K562 (cell line): ENCODE data around the gene GSTO2. TPM values are rescaled to one million over a fixed set of nuclear protein-coding genes. Genes with fewer than 3 reads are reported as not detected.

ENCODE experiments used
- ATAC-seq: fragments of 200-7000 bp; cut with Tn5 transposase; 3 replicates; pipeline ENCODE4 v1.9.1; 2020; ENCODE audit warnings: moderate library complexity
- BruUV-seq: library from RNA; stranded (reverse); fragments of 400-500 nt; replicated peaks from 2 replicates; lab custom pipeline; 2021; lab: Mats Ljungman, UMichigan
- CTCF ChIA-PET: fragments of 300-600 bp; formaldehyde crosslinking; extraction: SDS; loops from one replicate; lab custom pipeline; 2021; ENCODE audit warnings: low intra/inter-chr PET ratio; lab: Yijun Ruan, JAX
- POLR2A ChIA-PET: fragments of 300-600, 350-650 bp; sonication (Branson Sonifier 250); formaldehyde crosslinking; extraction: SDS; loops from one replicate; lab custom pipeline; 2021; ENCODE audit warnings: antibody characterized with exemption, inconsistent platforms; lab: Yijun Ruan, JAX
- DNase-seq, 4 experiments: peaks; one replicate each; pipeline versions ENCODE4 v3.0.0 to v3.0.0-alpha.2; 2011 to 2018; ENCODE audit warnings: low spot score in 3 of 4, mixed read lengths in 3 of 4; ENCODE audit errors: extremely low read depth in 1 of 4
- FAIRE-seq: peaks from 2 replicates; lab custom pipeline; 2011; peaks lifted over from hg19 to GRCh38; lab: Jason Lieb, UNC
- H2AFZ ChIP-seq: 2 replicates; pipeline ENCODE4 v1.6.0; 2011; ENCODE audit warnings: low read depth, low read length, control low read depth, inconsistent platforms
- H3K27ac ChIP-seq: fragments of 200-600 bp; 3 replicates; pipeline ENCODE4 v1.8.0; 2011; ENCODE audit warnings: low read depth, mild to moderate bottlenecking, control low read depth, inconsistent platforms, low read length, moderate library complexity, mixed read lengths; ENCODE audit errors: extremely low read depth
- H3K27me3 ChIP-seq, 2 experiments: fragments of 300-600 bp in 1 of 2; 2 replicates in 1 of 2; 3 replicates in 1 of 2; pipeline versions ENCODE4 v1.6.0 to v1.8.0; 2011; ENCODE audit warnings: inconsistent platforms in 2 of 2, low read length in 2 of 2, mild to moderate bottlenecking in 1 of 2, mixed read lengths in 1 of 2, moderate library complexity in 1 of 2; ENCODE audit not compliant: control insufficient read depth in 2 of 2, insufficient read depth in 2 of 2
- H3K36me3 ChIP-seq: fragments of 300-600 bp; 3 replicates; pipeline ENCODE4 v1.8.0; 2011; ENCODE audit warnings: mild to moderate bottlenecking, low read length, inconsistent platforms; ENCODE audit not compliant: control insufficient read depth, insufficient read depth
- H3K4me1 ChIP-seq, 2 experiments: fragments of 200-600 bp in 1 of 2; replicated peaks in 1 of 2; 2 replicates in 1 of 2; 3 replicates in 1 of 2; pipeline versions ENCODE4 v1.5.1 to v1.8.0; 2011; ENCODE audit warnings: inconsistent platforms in 2 of 2, low read length in 2 of 2, mild to moderate bottlenecking in 1 of 2, mixed read lengths in 1 of 2, moderate library complexity in 1 of 2; ENCODE audit not compliant: control insufficient read depth in 2 of 2, insufficient read depth in 2 of 2
- H3K4me2 ChIP-seq: 2 replicates; pipeline ENCODE4 v1.6.1; 2011; ENCODE audit warnings: low read length, control low read depth, inconsistent platforms, mixed read lengths; ENCODE audit not compliant: insufficient read depth
- H3K4me3 ChIP-seq: fragments of 200-600 bp; sonication (generic), shearing (Covaris generic); 2 replicates; pipeline ENCODE4 v1.5.1; 2016; ENCODE audit warnings: control low read depth, inconsistent platforms
- H3K79me2 ChIP-seq: fragments of 200-600 bp; 3 replicates; pipeline ENCODE4 v1.8.0; 2011; ENCODE audit warnings: low read length, inconsistent platforms; ENCODE audit not compliant: control insufficient read depth, insufficient read depth
- H3K9ac ChIP-seq, 2 experiments: 2 replicates each; pipeline versions ENCODE4 v1.6.0 to v1.6.1; 2011; ENCODE audit warnings: low read depth in 2 of 2, low read length in 2 of 2, control low read depth in 1 of 2, inconsistent platforms in 1 of 2, mild to moderate bottlenecking in 1 of 2, mixed read lengths in 1 of 2; ENCODE audit not compliant: insufficient read depth in 1 of 2
- H3K9me1 ChIP-seq: one replicate; pipeline ENCODE4 v1.6.0; 2011; ENCODE audit warnings: inconsistent platforms, mild to moderate bottlenecking, low read length, moderate library complexity; ENCODE audit not compliant: control insufficient read depth, insufficient read depth
- H3K9me3 ChIP-seq: replicated peaks from 2 replicates; pipeline ENCODE4 v1.5.1; 2011; ENCODE audit warnings: low read depth, low read length, inconsistent platforms; ENCODE audit not compliant: control insufficient read depth, insufficient read depth
- H4K20me1 ChIP-seq: replicated peaks from 2 replicates; pipeline ENCODE4 v1.6.1; 2011; ENCODE audit warnings: low read length, inconsistent platforms, mixed read lengths; ENCODE audit not compliant: control insufficient read depth, insufficient read depth
- DMBX1 ChIP-seq: fragments of 250-450 bp; sonication (Bioruptor Pico); IDR thresholded peaks from 2 replicates; pipeline ENCODE4 v1.8.0; 2022; ENCODE audit warnings: inconsistent platforms, mild to moderate bottlenecking, moderate library complexity, borderline replicate concordance
- JUND ChIP-seq, 2 experiments: IDR thresholded peaks; 2 replicates in 1 of 2; 3 replicates in 1 of 2; pipeline ENCODE4 v1.6.1; 2011; ENCODE audit warnings: borderline replicate concordance in 2 of 2, low read depth in 2 of 2, low read length in 2 of 2, improper control_type of control experiment in 1 of 2, missing biosample characterization in 1 of 2, missing genetic modification characterization in 1 of 2, missing genetic modification reagents in 1 of 2
- NR2C2 ChIP-seq, 2 experiments: fragments of 200-800 bp in 1 of 2; sonication (Bioruptor generic) in 1 of 2; sonication (generic) in 1 of 2; formaldehyde crosslinking in 1 of 2; IDR thresholded peaks; 2 replicates each; pipeline versions ENCODE4 v1.6.1 to v1.8.0; 2016 to 2022; ENCODE audit warnings: mild to moderate bottlenecking in 1 of 2, missing compliant biosample characterization in 1 of 2, missing genetic modification characterization in 1 of 2, missing genetic modification reagents in 1 of 2
- ZBTB7A ChIP-seq: IDR thresholded peaks from 2 replicates; pipeline ENCODE4 v1.6.1; 2011; ENCODE audit warnings: low read depth, mild to moderate bottlenecking, low read length, moderate library complexity, borderline replicate concordance; ENCODE audit not compliant: control insufficient read depth
- WGBS: fragments of 100-300 bp; shearing (Covaris generic); methylation state at CpG from one replicate; pipeline ENCODE4 v1.1.6; 2016; ENCODE audit warnings: low coverage, mixed read lengths; ENCODE audit not compliant: insufficient coverage; ENCODE audit errors: missing lambda C conversion rate; 5-methylcytosine and 5-hydroxymethylcytosine counted together
- in situ Hi-C: fragments of 300-500 bp; cut with MboI; formaldehyde crosslinking; loops from 4 replicates; pipeline ENCODE4 v1.15.0; 2018; ENCODE audit warnings: inconsistent platforms, mixed read lengths
- intact Hi-C: fragments of 100-400 bp; cut with micrococcal nuclease; formaldehyde crosslinking; loops from 2 replicates; pipeline ENCODE4 v1.14.2; 2022
- polyA plus RNA-seq, 8 experiments: library from polyadenylated mRNA; depleted of rRNA in 4 of 8; stranded (reverse) in 5 of 8; unstranded in 3 of 8; fragments of >200 nt; fragmentation: Nextera tagmentation in 2 of 8; fragmentation: Illumina TruSeq in 1 of 8; extraction: Ambion mirVana in 2 of 8; extraction: Trizol in 1 of 8; gene quantifications; 2 replicates each; pipeline versions ENCODE4 v1.2.1 to v1.2.3, GENCODE V29; 2011 to 2014; ENCODE audit warnings: inconsistent platforms in 1 of 8, missing spikeins in 1 of 8
- total RNA-seq, 7 experiments: library from RNA; depleted of rRNA in 6 of 7; stranded (reverse); fragments of >200 nt in 6 of 7; fragmentation: Illumina TruSeq in 2 of 7; extraction: Trizol in 2 of 7; gene quantifications; 2 replicates each; pipeline versions ENCODE4 v1.2.1 to v1.2.3, GENCODE V29; 2011 to 2021; ENCODE audit warnings: low replicate concordance in 1 of 7
- TF ChIP-seq, protein P1 (sequence below): fragments of 250-450 bp; sonication (Bioruptor Pico); IDR thresholded peaks from 2 replicates; pipeline ENCODE4 v1.5.0; 2020; ENCODE audit warnings: mild to moderate bottlenecking
- TF ChIP-seq, protein P2 (sequence below), 3 experiments: IDR thresholded peaks in 2 of 3; conservative IDR thresholded peaks in 1 of 3; 2 replicates each; pipeline ENCODE4 v1.5.1; 2011 to 2012; ENCODE audit warnings: low read length in 3 of 3, mild to moderate bottlenecking in 3 of 3, control low read depth in 2 of 3, improper control_type of control experiment in 1 of 3, inconsistent platforms in 1 of 3, low read depth in 1 of 3, mixed read lengths in 1 of 3, moderate library complexity in 1 of 3; ENCODE audit not compliant: insufficient read depth in 2 of 3

GSTO2 gene
- total and polyA plus RNA-seq, 9 of the 15 experiments (the other 6 are each of a cell fraction or from before 2014, with no cell fraction given), result 0.18 to 1.8 (median 0.90) TPM

DNA sequence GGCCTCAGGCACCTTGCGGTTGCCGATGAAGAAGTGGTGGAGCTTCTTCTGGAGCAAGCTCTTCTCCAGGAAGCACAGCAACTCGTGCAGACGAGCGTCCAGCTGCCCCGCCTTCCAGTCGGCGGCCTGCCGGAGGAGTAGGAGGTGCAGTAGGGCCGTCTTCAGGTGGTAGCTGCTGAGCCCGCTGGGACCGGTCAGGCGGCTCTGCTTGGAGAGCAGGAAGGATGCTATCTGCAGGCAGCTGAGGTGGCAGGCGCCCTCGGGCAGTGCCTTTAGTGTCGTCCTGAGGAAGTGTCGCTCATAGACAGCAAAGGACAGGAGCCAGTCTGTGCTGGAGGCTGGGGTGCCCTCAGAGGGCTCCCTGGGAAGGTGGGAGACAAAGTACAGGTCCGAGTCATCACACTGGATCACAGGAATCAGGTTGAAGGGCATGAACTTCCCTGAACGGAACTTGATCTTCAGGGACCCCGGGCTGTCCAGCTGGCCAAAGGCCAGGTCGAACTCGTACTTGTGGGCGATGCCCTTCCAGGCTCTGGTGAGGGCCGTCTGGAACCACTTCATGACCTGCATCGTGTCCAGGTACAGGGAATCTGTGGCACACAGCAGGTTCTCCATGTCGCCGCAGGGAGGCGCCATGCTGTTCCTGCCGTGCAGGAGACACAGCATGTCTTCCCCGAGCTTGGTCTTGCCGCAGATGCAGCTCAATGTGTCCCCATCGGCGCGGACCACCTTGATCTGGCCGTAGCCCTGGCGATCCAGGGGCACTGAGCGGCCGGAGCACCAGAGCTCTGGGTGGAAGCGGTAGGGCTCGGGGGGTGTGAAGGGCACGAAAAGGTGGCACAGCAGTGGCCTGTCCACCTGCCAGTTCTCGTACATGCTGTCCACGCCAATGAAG, 45.9 kb downstream of the GSTO2 start:
- WGBS, result 92% methylated on average over 19 of the region's 43 CpGs
- Histone ChIP-seq H3K9me1 (peaks cover 5% of the 10 kb centered on the region), H4K20me1 (peaks cover 45% of the 10 kb centered on the region), H3K79me2 (peaks cover 76% of the 10 kb centered on the region), H3K9ac (no peak overlapping the region), H3K36me3 (peaks cover 95% of the 10 kb centered on the region; the same call in 2 of the 3 replicates), H3K4me2 (no peak overlapping the region), H3K4me1 (no peaks in the 10 kb centered on the region), H3K27me3 (no peaks in the 10 kb centered on the region), H3K27ac (no peak overlapping the region), H2AFZ (no peak overlapping the region), H3K4me3 (no peak overlapping the region), H3K9me3 (no peaks in the 10 kb centered on the region)
- ChIA-PET CTCF (no interaction called here), POLR2A (interaction anchor here (0.6 to 1.0 kb wide), 3 partner anchors 9 to 275 kb away, joined by 3 read pairs; no protein-coding TSS in a partner anchor)
- DNase-seq, result no peak
- ATAC-seq, result no peak
- BruUV-seq, result no TSS peak
- in situ Hi-C loops (loop anchor here (5.0 kb wide), 1 partner anchor 32 kb away; no protein-coding TSS in a partner anchor), intact Hi-C loops (no loop called here)
- no peak for TF ChIP-seq NR2C2 (CRISPR knock-in tag; IDR thresholded peaks at IDR 0.05)
- no peak for TF ChIP-seq NR2C2 (tag; IDR thresholded peaks at IDR 0.05)
- no peak for TF ChIP-seq ZBTB7A
- TF ChIP-seq JUND (IDR thresholded peaks at IDR 0.05; ENCODE audit: borderline replicate concordance, low read depth, low read length), result no peak
- TF ChIP-seq JUND (tag; IDR thresholded peaks at IDR 0.05; ENCODE audit: borderline replicate concordance, low read depth, low read length), result no peak
- TF ChIP-seq, protein P1, sequence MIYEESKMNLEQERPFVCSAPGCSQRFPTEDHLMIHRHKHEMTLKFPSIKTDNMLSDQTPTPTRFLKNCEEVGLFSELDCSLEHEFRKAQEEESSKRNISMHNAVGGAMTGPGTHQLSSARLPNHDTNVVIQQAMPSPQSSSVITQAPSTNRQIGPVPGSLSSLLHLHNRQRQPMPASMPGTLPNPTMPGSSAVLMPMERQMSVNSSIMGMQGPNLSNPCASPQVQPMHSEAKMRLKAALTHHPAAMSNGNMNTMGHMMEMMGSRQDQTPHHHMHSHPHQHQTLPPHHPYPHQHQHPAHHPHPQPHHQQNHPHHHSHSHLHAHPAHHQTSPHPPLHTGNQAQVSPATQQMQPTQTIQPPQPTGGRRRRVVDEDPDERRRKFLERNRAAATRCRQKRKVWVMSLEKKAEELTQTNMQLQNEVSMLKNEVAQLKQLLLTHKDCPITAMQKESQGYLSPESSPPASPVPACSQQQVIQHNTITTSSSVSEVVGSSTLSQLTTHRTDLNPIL, result no peak
- TF ChIP-seq DMBX1 (CRISPR knock-in tag), result no peak
- TF ChIP-seq, protein P2, sequence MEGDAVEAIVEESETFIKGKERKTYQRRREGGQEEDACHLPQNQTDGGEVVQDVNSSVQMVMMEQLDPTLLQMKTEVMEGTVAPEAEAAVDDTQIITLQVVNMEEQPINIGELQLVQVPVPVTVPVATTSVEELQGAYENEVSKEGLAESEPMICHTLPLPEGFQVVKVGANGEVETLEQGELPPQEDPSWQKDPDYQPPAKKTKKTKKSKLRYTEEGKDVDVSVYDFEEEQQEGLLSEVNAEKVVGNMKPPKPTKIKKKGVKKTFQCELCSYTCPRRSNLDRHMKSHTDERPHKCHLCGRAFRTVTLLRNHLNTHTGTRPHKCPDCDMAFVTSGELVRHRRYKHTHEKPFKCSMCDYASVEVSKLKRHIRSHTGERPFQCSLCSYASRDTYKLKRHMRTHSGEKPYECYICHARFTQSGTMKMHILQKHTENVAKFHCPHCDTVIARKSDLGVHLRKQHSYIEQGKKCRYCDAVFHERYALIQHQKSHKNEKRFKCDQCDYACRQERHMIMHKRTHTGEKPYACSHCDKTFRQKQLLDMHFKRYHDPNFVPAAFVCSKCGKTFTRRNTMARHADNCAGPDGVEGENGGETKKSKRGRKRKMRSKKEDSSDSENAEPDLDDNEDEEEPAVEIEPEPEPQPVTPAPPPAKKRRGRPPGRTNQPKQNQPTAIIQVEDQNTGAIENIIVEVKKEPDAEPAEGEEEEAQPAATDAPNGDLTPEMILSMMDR (IDR thresholded peaks at IDR 0.05 in 2 of 3, conservative IDR thresholded peaks at IDR 0.05 in 1 of 3; ENCODE audit: insufficient read depth in 2 of 3, low read depth in 1 of 3, low read length in 3 of 3), result no peak
- no peak for FAIRE-seq
